A549 treated with AZD9567 at 1 μM for 4 hours (cell line): ENCODE data around the gene LYG1. TPM values are rescaled to one million over a fixed set of nuclear protein-coding genes. Genes with fewer than 3 reads are reported as not detected.

Experiments used
- total RNA-seq: library from RNA; stranded (reverse); fragments of 200-300 nt; extraction: Qiagen RNA extraction; gene quantifications from 5 replicates; pipeline ENCODE4 v1.2.3, GENCODE V29; 2022; ENCODE audit not compliant: insufficient read depth

LYG1 gene
- total RNA-seq = 1.7 to 2.4 TPM (median 1.9 TPM) in 4 of 5 replicates, not detected in the other

DNA sequence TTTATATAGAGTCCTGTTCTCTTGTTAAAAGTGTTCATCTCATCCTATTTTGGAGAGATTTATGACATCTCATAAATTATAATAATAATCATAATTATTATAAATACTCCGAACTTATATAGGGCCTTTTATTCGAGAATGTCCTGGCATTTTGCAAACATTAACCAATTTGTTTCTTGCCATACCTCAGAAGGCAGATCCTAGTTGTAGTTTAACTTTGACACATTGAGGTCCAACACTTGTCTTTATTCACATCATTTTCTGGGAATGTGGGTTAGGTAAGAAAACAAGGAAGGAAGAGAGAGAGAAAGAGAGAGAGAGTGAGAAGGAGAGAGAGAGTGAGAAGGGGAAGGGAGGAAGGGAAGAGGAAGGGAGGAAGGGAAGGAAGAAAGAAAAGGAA is at the start of gene LYG1:
Gene LYG1, minus strand, starts transcription at position 101 of the 400 bp plus-strand sequence. CDS start 5,527 bp downstream, outside the sequence.

GRCh38 chr2:99337113-99338028 is 36.4 kb upstream of the LYG1 start, which contains the start of gene EIF5B:
Gene EIF5B (plus strand): TSS chr2:99337389. CDS start chr2:99337555, 166 bp downstream.

GRCh38 chr2:99335911-99336803 is 35.2 kb upstream of the LYG1 start, which contains the start of gene TXNDC9:
Gene TXNDC9 (minus strand): TSS chr2:99336333. CDS start chr2:99333210, 3,123 bp downstream.

DNA sequence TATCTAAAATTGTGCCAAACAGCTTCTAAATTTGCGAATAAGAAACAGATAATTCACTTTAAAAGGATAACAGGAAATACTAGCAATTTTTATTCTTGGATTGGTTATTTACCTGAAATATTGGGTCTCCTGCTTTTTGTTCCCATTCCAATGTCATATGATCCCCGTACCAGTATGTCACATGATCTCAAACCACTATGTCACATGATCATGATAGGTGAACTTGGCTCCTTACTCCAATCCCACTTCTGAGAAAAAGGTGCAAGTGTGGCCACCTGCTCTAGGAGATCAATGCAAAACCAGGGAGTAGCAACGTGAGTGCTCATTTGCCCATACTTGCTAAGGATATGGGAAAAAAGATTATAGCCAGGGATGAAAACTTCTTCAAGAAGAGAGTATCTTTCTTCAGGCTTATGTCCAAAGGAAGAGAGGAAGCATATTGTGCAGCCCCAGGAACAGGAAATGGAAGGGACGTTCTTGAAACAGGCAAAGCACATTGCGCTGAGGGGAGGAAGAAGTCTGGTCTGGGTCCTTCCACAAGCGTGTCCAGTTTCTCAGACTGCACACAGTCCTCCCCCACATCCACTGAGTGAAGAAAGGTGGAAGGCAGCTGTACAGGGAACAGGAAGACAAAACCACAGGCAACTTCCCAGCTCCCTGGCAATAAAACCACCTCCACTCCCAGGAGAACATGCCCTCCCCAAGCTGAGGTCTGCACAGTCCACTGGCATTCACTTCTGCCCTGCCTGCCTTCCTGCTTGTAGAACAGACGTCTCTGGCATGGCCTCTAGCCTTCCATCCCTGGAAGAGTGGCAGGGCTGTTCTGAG is 45.3 kb downstream of the LYG1 start, which contains the start of gene LYG2:
Gene LYG2, minus strand, starts transcription at position 176 of the 828 bp plus-strand sequence. CDS start 1,406 bp downstream, outside the sequence.

Other genes with a start within 250 kb of the LYG1 start
- 0.42 to 0.70 TPM (median 0.54 TPM) in 4 of 5 replicates, not detected in the other for gene C2orf15, start 159.5 kb downstream of the LYG1 start, total RNA-seq
- 2.3 to 6.0 TPM (median 4.5 TPM) in 5 replicates for gene TSGA10, start 146.3 kb downstream of the LYG1 start, total RNA-seq
- gene LIPT1, start 146.2 kb downstream of the LYG1 start, total RNA-seq = 3.5 to 4.2 TPM (median 4.0 TPM) in 5 replicates
- gene MITD1, start 120.1 kb downstream of the LYG1 start, total RNA-seq = 23.9 to 27.5 TPM (median 25.1 TPM) in 5 replicates
- 31.1 to 67.7 TPM (median 34.1 TPM) in 5 replicates for gene MRPL30, start 120.0 kb downstream of the LYG1 start, total RNA-seq
- gene LYG2, start 45.5 kb downstream of the LYG1 start, total RNA-seq = not detected in 5 replicates
- gene TXNDC9, start 35.1 kb upstream of the LYG1 start, total RNA-seq = 38.3 to 55.0 TPM (median 43.4 TPM) in 5 replicates
- gene EIF5B, start 36.2 kb upstream of the LYG1 start, total RNA-seq = 54.9 to 80.0 TPM (median 55.3 TPM) in 5 replicates
- 9.1 to 25.6 TPM (median 12.6 TPM) in 5 replicates for gene REV1, start 188.8 kb upstream of the LYG1 start, total RNA-seq